AG09319 (cell line): ENCODE data around the gene DNAJC1.

Experiments
- DNase-seq: peaks from one replicate; pipeline ENCODE4 v3.0.0-alpha.2; 2010; ENCODE audit warnings: low read depth; ENCODE audit errors: extremely low read depth
- CTCF ChIP-seq: IDR thresholded peaks from 2 replicates; pipeline ENCODE4 v1.5.1; 2011; ENCODE audit warnings: low read depth, mild to moderate bottlenecking, inconsistent platforms, low read length, moderate library complexity

Gene DNAJC1

GRCh38 chr10:21975378-21975990 lies 28.0 kb downstream of the DNAJC1 start:
- TF ChIP-seq CTCF, result no peak
- DNase-seq, result no peak

GRCh38 chr10:21972584-21972983 lies 30.9 kb downstream of the DNAJC1 start:
- TF ChIP-seq CTCF, result no peak
- no peak for DNase-seq

GRCh38 chr10:21969326-21970287 lies 33.9 kb downstream of the DNAJC1 start:
- no peak for DNase-seq
- TF ChIP-seq CTCF, result no peak

- no peak for DNase-seq
Measured at GRCh38 chr10:21964983-21965665, 38.4 kb downstream of the DNAJC1 start.

GRCh38 chr10:21962358-21962757 lies 41.2 kb downstream of the DNAJC1 start:
- TF ChIP-seq CTCF, result no peak
- DNase-seq, result no peak

More at GRCh38 chr10:21964983-21965665, 38.4 kb downstream of the DNAJC1 start:
- no peak for TF ChIP-seq CTCF

GRCh38 chr10:21961847-21962246 lies 41.7 kb downstream of the DNAJC1 start:
- no peak for DNase-seq
- no peak for TF ChIP-seq CTCF
